Gastrocnemius medialis (tissue), 4 donors: ENCODE measurements around the gene GCLC. TPM values are rescaled to one million over a fixed set of nuclear protein-coding genes. Genes with fewer than 3 reads are reported as not detected.

Experiments used
- ATAC-seq, 2 donors: fragments of 150-250 bp; one replicate each; pipeline ENCODE4 v1.9.1; 2016
- DNase-seq, 2 donors: peaks; one replicate each; pipeline ENCODE4 v3.0.0-alpha.2; 2019
- H3K27ac ChIP-seq, 4 donors: fragments of 200-600 bp; sonication (generic); 1 replicate in 1 of 4; 2 replicates in 3 of 4; pipeline ENCODE4 v1.5.1; 2016 to 2018; ENCODE audit warnings: mild to moderate bottlenecking in 2 of 4, moderate library complexity in 1 of 4
- H3K27me3 ChIP-seq, 3 donors: fragments of 200-600 bp; sonication (generic) in 2 of 3; 1 replicate in 1 of 3; 2 replicates in 2 of 3; pipeline versions ENCODE4 v1.5.1 to v1.6.0; 2016 to 2019; ENCODE audit warnings: mild to moderate bottlenecking in 1 of 3, moderate library complexity in 1 of 3
- H3K36me3 ChIP-seq, 2 donors: fragments of 200-600 bp; sonication (generic) in 1 of 2; one replicate each; pipeline ENCODE4 v1.5.1; 2017 to 2018
- H3K4me1 ChIP-seq, 2 donors: fragments of 200-600 bp; sonication (generic) in 1 of 2; one replicate each; pipeline ENCODE4 v1.5.1; 2016 to 2017; ENCODE audit warnings: mild to moderate bottlenecking in 2 of 2
- H3K4me3 ChIP-seq, 4 donors: fragments of 200-600 bp; sonication (generic) in 3 of 4; 1 replicate in 1 of 4; 2 replicates in 3 of 4; pipeline ENCODE4 v1.5.1; 2016 to 2019; ENCODE audit warnings: mild to moderate bottlenecking in 2 of 4
- H3K9me3 ChIP-seq, 3 donors: fragments of 200-600 bp; sonication (generic) in 2 of 3; 1 replicate in 1 of 3; 2 replicates in 2 of 3; pipeline ENCODE4 v1.5.1; 2016 to 2019
- POLR2A ChIP-seq, 2 donors: fragments of 450-650 bp; IDR thresholded peaks; one replicate each; pipeline ENCODE4 v1.6.1; 2017; ENCODE audit warnings: antibody characterized with exemption in 2 of 2, mild to moderate bottlenecking in 2 of 2, moderate library complexity in 2 of 2
- in situ Hi-C, 4 donors: fragments of 200-750 bp; cut with MboI; loops; one replicate each; pipeline versions ENCODE4 v1.15.0 to v1.8.0; 2017; ENCODE audit warnings: low sequenced_read_pairs in 4 of 4
- intact Hi-C: fragments of 100-400 bp; cut with DNase I; formaldehyde crosslinking; loops from one replicate; pipeline ENCODE4 v1.15.1; 2023; ENCODE audit warnings: low total_unique reads
- total RNA-seq, 4 donors: library from RNA; depleted of rRNA; stranded (reverse); fragments of >200 nt; gene quantifications; one replicate each; pipeline versions ENCODE4 v1.1.0 to v1.2.3, GENCODE V29; 2016
- TF ChIP-seq, protein P1 (sequence below), 5 experiments: fragments of 450-650 bp in 3 of 5; fragments of 200-600 bp in 2 of 5; sonication (generic) in 2 of 5; IDR thresholded peaks in 4 of 5; conservative IDR thresholded peaks in 1 of 5; 1 replicate in 4 of 5; 2 replicates in 1 of 5; pipeline ENCODE4 v1.5.1; 2016 to 2019; ENCODE audit warnings: antibody characterized with exemption in 5 of 5, mild to moderate bottlenecking in 3 of 5, moderate library complexity in 3 of 5

The GCLC gene
- total RNA-seq, 4 donors from 2014 or later = 16.4 to 29.0 (median 20.5) TPM

DNA sequence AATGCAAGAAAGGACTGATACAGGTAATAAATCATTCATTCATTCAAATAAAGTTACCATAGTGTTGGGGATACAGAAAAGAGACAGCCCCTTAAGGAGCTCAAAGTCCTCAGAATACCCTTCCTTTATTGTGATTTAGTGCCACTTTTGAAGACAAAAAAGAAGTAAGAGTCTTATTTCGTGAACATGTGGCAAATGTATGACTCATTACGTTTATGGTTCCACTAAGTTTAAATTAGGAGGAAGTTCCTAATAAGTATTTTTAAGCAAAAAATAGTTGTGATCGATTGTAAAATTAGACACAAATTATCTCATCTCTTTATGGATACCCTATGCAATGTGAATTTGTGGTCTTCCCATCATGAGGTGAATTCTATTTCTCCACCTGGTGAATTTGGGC lies 38.5 kb upstream of the GCLC start:
- intact Hi-C loops = no loop called here
- H3K36me3 ChIP-seq = no peaks in the 10 kb centered on the region
- no peaks in the 10 kb centered on the region for H3K4me1 ChIP-seq
- ATAC-seq (no peak), DNase-seq (no peak)
- H3K4me3 ChIP-seq = no peak overlapping the region
- H3K27ac ChIP-seq = no peak overlapping the region
- no peaks in the 10 kb centered on the region for H3K27me3 ChIP-seq
- in situ Hi-C loops = no loop called here
- H3K9me3 ChIP-seq = no peaks in the 10 kb centered on the region
- TF ChIP-seq POLR2A (IDR thresholded peaks at IDR 0.05) = no peak
- TF ChIP-seq, protein P1, sequence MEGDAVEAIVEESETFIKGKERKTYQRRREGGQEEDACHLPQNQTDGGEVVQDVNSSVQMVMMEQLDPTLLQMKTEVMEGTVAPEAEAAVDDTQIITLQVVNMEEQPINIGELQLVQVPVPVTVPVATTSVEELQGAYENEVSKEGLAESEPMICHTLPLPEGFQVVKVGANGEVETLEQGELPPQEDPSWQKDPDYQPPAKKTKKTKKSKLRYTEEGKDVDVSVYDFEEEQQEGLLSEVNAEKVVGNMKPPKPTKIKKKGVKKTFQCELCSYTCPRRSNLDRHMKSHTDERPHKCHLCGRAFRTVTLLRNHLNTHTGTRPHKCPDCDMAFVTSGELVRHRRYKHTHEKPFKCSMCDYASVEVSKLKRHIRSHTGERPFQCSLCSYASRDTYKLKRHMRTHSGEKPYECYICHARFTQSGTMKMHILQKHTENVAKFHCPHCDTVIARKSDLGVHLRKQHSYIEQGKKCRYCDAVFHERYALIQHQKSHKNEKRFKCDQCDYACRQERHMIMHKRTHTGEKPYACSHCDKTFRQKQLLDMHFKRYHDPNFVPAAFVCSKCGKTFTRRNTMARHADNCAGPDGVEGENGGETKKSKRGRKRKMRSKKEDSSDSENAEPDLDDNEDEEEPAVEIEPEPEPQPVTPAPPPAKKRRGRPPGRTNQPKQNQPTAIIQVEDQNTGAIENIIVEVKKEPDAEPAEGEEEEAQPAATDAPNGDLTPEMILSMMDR (IDR thresholded peaks at IDR 0.05 in 4 of 5, conservative IDR thresholded peaks at IDR 0.05 in 1 of 5) = no peak

DNA sequence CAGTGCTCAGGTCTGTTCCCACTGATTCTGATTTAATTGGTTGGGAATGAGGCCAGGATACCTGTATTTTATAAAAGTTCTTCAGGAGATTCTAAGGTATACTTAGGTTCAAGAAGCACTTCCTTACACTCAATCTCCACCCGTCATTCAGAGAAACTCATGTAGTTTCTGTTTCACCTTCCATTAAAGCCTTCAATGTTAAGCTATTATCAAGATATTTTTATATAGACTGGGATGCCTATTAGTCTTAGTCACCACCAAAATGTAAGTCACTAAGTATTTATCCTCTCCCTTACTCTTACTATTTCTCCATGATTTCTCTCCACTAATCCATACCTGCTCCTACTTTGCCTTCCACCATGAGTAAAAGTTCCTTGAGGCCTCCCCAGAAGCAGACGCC lies 38.1 kb upstream of the GCLC start:
- Histone ChIP-seq H3K4me3 (no peak overlapping the region), H3K4me1 (no peaks in the 10 kb centered on the region), H3K27me3 (no peaks in the 10 kb centered on the region), H3K27ac (no peak overlapping the region), H3K9me3 (no peaks in the 10 kb centered on the region), H3K36me3 (no peaks in the 10 kb centered on the region)
- ATAC-seq (no peak), DNase-seq (no peak)
- in situ Hi-C loops (no loop called here), intact Hi-C loops (no loop called here)
- TF ChIP-seq POLR2A (IDR thresholded peaks at IDR 0.05) = no peak
- TF ChIP-seq, protein P1 (IDR thresholded peaks at IDR 0.05 in 4 of 5, conservative IDR thresholded peaks at IDR 0.05 in 1 of 5) = no peak

DNA sequence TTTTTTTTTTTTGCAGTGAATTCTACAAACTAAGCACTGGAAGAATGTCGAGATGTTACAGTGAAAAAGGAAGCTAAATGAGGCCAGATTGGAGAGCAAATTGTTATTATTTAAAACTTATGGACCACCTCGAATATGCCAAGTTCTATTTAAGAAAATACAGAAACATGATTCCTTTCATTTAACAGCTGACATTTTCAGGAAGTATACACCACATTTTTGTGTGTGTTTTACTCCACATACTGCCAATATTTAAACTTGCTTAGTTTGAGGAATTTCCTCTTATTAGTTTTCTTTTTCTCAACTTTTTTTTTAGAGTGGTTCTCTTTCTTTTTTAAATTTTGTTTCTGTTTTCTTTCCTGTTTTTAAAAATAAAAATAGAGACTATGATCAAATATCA lies 37.0 kb upstream of the GCLC start:
- in situ Hi-C loops = no loop called here
- H3K36me3 ChIP-seq = no peaks in the 10 kb centered on the region
- H3K9me3 ChIP-seq = no peaks in the 10 kb centered on the region
- intact Hi-C loops = no loop called here
- no peaks in the 10 kb centered on the region for H3K4me1 ChIP-seq
- no peak overlapping the region for H3K4me3 ChIP-seq
- no peaks in the 10 kb centered on the region for H3K27me3 ChIP-seq
- TF ChIP-seq, protein P1 (IDR thresholded peaks at IDR 0.05 in 4 of 5, conservative IDR thresholded peaks at IDR 0.05 in 1 of 5) = no peak
- no peak for TF ChIP-seq POLR2A (IDR thresholded peaks at IDR 0.05)
- DNase-seq (no peak), ATAC-seq (no peak)
- no peak overlapping the region for H3K27ac ChIP-seq

DNA sequence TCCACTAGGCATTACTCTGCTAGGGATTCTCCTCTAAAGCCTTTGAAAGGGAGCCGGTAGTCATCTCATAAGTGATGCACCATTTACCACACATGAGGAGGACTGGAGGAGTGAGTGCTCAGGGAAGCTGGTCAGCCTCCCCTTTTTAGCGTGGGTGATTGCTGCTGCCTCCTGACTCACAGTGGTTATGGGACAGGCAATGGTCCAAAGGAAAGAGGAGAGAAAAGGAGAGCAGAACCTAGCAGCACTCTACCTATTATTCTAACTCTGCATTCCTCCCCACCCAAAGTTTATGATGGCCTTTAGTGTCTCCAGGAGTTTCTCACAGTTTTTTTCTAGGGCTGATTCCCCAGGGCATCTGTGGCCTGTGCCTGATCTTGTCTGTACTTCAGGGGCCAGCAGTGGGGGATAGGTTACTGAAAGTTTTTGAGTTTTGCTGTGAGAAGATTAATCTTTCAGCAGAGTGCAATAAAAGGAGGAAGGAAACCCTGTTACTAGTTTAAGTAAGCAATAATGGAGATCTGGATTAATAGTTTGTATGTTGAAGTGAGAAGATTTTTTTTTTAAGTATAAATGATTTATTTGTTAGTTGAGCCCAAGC lies 36.4 kb upstream of the GCLC start:
- H3K4me1 ChIP-seq = no peaks in the 10 kb centered on the region
- DNase-seq = no peak
- no peaks in the 10 kb centered on the region for H3K9me3 ChIP-seq
- intact Hi-C loops = no loop called here
- in situ Hi-C loops = no loop called here
- H3K36me3 ChIP-seq = no peaks in the 10 kb centered on the region
- H3K27me3 ChIP-seq = no peaks in the 10 kb centered on the region
- no peak for ATAC-seq
- no peak overlapping the region for H3K4me3 ChIP-seq
- TF ChIP-seq, protein P1 (IDR thresholded peaks at IDR 0.05 in 4 of 5, conservative IDR thresholded peaks at IDR 0.05 in 1 of 5) = no peak
- no peak for TF ChIP-seq POLR2A (IDR thresholded peaks at IDR 0.05)
- H3K27ac ChIP-seq = no peak overlapping the region

DNA sequence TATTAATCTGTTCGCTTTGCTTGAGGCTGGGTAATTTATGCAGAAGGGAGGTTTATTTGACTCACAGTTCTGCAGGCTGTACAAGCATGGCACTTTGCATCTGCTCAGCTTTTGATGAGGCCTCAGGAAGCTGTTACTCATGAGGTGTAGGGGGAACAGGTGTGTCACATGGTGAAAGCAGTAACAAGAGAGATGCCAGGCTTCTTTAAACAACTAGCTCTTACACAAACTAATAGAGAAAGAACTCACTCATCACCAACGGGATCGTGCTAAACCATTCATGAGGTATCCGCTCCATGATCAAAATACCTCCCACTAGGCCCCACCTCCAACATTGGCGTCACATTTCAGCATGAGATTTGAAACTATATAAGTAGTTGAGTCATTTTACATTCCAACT lies 34.4 kb upstream of the GCLC start:
- ATAC-seq (no peak), DNase-seq (no peak)
- no peaks in the 10 kb centered on the region for H3K9me3 ChIP-seq
- H3K27ac ChIP-seq = no peak overlapping the region
- no peaks in the 10 kb centered on the region for H3K36me3 ChIP-seq
- in situ Hi-C loops = no loop called here
- no peaks in the 10 kb centered on the region for H3K4me1 ChIP-seq
- intact Hi-C loops = no loop called here
- H3K27me3 ChIP-seq = no peaks in the 10 kb centered on the region
- no peak for TF ChIP-seq POLR2A (IDR thresholded peaks at IDR 0.05)
- H3K4me3 ChIP-seq = no peak overlapping the region
